GM19397 (cell line): ENCODE measurements around the gene KIF26B.
"Not testable (repeated sequence)": the region's sequence is repeated elsewhere in the genome, so short reads cannot be mapped to it uniquely, and the experiment has no call there.

Experiments used
- ATAC-seq: cut with Tn5 transposase; IDR thresholded peaks from one replicate; pipeline ENCODE4 v1.9.1; 2021; ENCODE audit warnings: mild to moderate bottlenecking, moderate library complexity; ENCODE audit not compliant: unreplicated experiment

Gene KIF26B

DNA sequence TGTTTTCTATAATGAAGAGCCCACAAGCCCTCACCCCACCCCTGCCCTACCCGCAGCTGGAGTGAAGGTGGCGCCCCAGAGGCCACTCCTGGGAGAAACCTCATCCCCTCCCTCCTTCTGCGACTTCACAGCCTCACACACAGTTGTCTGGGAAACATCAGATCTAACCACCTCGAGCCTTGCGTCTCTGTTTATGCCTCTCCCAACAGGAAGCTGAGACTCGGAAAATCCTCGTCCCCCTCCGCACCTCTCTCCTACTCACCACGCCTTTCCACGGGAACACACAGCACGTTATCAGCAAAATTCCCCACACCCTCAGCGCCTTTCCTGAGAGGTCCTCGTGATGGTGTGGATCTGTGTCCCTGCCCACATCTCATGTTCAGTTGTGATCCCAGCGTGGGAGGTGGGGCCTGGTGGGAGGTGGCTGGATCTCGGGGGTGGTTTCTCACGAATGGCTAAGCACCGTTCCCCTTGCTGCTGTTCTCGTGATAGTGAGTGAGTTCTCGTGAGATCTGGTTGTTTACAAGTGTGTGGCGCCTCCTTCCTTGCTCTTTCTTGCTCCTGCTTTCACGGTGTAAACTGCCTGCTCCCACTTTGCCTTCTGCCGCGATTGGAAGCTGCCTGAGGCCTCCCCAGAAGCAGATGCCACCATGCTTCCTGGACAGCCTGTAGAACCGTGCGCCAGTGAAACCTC is 190.6 kb downstream of the KIF26B start:
- no peak for ATAC-seq

DNA sequence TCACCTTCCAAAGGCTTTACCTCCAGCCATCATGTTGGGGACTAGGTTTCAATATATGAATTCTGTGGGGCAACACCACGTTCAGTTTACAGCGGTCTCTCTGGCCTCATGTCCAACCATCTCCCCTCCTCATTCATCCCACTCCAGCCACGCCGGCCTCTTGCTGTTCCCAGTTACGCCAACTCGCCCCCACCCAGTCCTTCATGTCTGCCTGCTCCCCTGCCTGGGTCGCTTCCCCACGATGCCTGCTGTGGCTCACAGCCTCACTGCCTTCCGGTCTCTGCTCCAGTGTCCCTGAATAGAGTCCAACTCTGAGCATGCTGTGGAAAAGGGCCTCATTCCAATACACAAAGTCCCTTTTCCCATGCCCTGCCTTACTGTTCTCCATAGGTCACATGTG is 193.8 kb downstream of the KIF26B start:
- no peak for ATAC-seq

DNA sequence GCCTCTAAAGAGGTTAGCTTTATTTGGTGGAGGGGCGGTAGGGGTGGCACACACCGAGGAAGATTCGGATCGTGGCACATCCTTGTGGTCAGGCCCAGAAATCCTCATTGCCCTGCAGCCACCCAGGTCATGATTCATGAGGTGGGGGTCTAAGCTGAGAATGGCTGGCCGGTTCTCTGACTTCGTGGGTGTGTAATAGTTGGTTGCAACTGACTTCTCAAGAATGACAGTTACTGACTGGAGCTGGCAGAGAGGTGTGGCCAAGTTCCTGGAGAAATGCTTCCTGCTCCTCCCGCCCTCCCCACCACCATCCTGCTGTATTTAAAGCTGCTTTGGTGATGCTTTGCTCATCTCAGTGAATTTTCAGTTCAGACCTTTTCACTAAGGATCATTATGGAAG is 198.6 kb downstream of the KIF26B start:
- no peak for ATAC-seq

DNA sequence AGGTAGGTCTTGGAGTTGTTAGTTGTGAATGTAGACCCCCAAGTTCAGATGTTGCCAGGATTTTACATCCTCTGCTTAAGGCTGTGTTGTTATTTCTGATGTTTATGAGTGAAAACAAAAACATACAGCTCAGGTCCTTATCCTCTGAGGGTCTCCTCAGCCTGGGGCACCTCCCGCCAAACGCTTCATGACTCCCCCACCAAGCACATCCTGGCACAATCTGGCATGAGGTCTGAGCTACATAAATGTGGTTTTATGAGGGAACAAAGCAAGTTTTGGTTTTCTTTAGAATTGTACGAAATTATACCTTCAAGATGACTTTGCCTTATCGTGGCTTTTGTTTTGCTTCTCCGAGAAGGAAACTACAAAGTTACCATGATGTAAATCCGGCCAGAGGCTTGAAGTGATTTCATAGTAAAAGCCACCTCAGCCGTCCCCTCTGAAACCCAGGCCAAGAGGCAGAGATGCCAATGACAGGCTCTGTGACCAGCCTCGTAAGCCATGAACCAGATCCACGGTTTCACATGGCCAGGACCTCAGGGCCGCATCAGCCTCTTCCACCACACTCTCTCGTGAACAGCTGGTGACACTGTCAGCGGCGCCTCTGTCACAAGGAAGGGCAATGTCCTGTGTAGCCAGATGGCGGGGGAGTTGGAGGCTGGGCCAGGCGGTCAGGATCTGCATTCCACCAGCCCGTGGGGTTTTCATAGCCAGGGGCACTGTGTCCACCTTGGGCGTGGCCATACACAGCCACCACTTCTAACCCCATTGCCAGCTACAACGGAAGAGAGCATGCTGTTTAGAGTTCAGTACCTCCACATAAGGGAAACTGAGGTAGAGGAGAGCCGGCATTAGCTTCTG is 199.4 kb downstream of the KIF26B start:
- ATAC-seq, result no peak

DNA sequence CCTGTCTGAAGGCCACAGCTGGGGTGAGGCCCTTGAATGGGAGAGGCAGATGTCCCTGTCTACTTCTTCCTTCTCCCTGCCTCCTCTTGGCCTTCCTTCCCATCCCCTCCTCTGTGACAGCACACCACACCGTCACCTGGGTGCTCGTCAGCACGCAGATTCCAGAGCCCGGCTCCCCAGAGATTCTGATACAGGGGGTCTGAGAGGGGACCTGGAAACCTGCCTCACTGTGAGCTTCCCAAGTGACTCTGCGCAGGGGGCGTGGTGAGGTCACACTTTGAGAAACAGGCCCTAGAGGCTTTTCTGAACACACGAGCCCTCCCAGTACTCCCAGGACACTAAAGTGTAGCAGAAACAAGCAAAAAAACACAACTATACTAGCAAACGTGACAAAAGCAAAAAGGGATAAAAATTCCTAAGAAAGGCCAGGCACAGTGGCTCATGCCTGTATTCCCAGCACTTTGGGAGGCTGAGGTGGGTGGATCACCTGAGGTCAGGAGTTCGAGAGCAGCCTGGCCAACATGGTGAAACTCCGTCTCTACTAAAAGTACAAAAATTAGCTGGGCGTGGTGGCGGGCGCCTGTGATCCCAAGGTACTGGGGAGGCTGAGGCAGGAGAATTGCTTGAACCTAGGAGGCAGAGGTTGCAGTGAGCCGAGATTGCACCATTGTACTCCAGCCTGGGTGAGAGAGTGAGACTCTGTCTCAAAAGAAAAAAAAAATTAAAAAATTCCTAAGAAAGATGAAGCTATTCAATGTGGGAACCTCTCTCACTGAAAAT is 201.3 kb downstream of the KIF26B start:
- ATAC-seq, result not testable (repeated sequence)

DNA sequence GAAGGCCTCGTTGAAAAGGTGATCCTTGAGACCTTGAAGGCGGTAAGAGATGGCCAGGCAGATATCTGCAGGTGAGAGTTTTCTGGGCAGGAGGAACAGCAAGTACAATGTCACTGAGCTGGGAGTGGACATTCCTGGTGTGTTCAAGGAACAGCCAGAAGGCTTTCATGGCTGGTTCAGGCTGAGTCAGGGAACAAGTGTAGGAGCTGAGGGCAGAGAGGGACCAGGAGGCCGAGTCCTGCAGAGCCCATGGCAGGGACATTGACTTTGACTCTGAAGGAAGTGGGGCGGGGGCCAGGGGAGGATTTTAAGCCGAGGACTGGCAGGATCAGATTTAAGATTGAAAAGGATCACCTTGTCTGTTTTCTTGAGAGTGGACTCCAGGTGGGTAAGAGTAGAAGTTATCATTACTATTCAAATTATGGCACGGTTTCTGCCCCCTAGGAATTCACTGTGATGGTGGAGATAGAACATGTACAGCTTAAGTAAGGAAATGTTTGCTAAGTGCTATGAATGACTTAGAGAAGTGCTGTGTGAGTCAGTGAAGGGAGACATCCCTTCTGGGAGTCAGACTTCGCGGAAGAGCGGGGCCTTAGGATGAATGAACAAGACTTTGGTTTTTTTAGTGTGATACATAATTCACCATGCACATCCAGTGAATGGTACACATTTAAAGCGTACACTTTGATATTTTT is 202.3 kb downstream of the KIF26B start:
- no peak for ATAC-seq

DNA sequence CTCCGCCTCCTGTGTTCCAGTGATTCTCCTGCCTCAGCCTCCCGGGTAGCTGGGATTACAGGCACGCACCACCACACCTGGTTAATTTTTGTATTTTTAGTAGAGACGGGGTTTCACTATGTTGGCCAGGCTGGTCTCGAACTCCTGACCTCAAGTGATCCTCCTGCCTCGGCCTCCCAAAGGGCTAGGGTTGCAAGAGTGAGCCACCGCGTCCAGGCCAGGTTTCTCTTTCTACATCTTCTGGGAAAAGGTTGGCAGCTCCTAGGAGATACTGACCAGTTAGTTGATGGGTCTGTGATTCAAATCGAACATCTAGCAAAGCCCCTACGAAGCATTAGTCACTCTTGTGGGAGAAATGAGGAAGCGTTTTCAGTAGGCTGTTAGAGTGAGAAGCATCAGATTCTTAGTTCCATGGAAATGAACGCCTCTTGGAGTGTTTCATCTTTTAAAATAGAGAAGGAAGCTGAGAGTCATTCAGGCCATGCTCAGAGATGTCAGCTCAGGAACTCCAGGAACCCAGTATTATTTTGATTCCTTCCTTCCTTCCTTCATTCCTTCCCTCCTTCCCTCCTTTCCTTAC is 204.4 kb downstream of the KIF26B start:
- ATAC-seq, result not testable (repeated sequence)

DNA sequence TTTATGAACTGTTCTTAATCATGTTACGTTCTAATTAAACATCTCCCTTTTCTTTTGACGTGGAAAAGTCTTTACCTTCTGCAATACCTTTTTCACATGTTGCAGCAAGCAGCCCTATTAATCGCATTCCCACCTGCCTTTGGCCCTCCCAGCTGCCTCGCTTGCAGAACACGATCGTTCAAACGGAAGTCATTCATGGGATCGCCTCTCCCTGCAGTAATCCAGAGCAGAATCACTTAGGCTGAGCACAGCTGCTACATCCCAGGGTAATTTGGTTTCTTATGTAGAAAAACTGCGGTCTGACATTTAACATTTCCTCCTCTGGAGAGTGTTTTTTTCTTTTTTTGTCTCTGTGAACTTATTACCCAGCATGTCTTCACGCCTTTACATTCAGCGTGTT is 206.3 kb downstream of the KIF26B start:
- ATAC-seq, result no peak

DNA sequence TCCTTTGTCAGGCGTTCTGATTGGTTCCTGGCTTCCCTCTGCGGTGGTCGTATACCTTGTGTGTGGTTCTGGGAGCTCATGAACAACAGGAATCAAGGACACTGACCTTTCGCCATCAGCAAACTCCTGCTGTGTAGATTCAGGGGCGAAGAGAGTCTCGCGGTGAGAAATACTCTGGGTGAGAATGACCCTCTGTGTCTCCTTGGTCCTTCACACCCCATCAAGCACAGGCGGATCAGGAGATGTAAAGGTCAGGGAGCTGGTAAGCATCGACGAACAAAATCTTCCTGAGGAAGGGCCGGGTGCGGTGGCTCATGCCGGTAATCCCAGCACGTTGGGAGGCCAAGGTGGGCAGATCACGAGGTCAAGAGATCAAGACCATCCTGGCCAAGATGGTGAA is 207.2 kb downstream of the KIF26B start:
- ATAC-seq, result no peak

DNA sequence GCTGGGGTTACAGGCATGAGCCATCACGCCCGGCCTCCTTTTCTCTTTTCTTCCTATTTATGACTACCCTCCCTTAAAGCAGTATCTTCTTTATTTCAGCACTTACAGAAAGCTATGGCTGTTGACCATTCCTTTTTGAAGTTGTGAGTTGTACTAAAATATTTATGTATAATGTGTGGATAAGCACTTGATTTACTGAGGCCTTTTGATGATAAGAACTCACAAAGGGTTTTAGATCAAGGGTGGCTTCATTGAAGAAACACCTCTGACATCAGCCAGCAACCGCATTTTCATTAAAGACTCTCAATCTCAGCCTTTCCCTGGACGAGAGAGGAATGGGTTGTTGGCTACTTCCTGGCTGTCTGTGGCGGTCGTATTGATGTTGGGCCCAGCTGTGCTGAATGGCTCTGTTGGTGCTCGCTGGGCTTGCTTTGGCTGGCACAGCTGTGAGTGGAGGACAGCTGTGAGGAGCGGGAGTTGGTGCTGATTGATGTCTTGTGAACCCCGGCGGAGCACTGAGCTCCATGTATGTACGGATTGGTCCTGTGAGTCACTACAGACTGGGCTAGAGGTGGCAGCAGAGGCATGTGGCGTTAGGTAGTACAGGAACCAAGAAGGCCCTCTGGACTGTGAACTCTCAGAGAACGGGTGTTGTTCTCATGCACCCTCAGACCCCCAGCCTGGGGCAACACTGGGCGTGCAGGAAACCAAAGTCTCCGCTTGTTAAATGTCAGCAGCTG is 208.8 kb downstream of the KIF26B start:
- no peak for ATAC-seq

DNA sequence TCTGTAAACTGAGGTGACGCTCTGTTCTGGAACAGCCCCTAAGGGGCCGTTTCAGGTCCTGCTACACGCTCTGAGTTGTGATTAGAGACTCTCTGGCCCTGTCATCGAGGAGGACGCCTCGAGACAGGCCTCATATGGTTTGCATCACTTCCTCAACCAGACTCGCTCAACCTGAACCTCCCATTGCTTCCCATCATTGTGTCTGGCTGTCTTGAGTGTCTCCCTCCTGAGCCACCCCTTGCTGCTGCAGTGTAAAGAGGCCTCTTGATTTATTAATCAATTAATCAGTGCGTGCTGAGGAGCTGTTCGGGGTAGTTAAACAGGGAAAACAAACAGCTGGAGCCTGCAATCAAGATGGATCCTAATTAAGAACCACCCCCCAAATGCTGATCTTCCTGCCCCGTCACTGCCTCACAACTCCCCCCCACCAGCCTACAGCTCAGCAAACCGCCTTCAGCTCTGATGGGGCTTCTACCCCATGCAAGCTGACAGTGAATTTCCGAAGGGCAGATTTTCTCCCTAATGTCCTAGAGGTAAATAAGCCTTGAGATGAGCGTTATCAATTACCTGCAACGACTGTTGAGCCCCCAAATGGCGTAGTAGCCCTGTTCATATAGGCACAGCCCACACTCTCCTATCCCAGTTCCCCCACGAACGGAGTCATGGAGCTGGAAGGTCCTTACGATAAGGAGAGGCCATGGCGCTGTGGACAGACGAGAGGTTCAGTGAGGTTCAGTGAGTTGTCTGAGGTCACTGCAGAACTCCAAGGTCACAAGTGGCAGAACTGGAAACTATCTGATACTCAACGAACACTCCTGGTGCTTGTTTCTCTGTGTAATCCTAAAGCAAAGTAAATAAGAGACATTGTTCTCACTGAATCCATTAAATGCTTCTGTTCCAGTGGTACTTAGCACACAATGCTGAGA is 210.6 kb downstream of the KIF26B start:
- no peak for ATAC-seq

DNA sequence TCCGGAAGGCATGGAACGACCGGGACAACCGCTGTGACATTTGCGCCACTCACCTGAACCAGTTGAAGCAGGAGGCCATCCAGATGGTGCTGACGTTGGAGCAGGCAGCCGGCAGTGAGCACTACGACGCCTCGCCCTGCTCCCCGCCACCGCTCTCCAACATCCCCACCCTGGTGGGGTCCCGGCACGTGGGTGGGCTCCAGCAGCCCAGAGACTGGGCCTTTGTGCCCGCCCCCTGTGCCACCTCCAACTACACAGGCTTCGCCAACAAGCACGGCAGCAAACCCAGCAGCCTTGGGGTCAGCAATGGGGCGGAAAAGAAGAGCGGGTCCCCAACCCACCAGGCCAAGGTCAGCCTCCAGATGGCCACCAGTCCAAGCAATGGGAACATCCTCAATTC is 212.1 kb downstream of the KIF26B start:
- ATAC-seq, result no peak

DNA sequence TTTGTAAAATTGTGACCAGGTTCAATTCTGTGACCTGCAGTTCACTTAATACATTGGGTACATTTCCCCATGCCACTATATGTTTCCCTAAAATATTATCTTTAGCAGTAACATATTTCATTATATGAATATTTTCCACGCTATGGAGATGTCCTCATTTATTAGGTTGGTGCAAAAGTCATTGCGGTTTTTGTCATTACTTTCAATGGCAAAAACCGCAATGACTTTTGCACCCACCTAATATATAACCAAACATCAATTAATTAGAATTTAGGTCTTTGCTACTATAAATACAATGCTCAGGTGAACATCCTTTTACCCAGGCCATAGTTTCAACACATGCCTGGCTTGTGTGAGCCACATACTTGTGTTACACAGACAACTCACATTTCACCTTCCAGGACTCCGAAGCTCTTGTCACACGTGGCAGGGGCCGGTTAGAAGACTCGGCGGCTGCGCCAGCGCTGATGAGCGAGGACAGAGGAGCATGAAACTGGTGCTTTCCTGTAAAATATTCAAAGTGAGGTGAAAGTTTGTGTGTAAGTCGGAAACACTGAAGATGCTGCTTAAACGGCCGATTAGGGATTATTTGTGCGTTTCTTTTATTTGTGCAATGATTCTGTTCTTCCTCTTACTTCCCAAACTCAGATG is 215.5 kb downstream of the KIF26B start:
- ATAC-seq, result no peak

DNA sequence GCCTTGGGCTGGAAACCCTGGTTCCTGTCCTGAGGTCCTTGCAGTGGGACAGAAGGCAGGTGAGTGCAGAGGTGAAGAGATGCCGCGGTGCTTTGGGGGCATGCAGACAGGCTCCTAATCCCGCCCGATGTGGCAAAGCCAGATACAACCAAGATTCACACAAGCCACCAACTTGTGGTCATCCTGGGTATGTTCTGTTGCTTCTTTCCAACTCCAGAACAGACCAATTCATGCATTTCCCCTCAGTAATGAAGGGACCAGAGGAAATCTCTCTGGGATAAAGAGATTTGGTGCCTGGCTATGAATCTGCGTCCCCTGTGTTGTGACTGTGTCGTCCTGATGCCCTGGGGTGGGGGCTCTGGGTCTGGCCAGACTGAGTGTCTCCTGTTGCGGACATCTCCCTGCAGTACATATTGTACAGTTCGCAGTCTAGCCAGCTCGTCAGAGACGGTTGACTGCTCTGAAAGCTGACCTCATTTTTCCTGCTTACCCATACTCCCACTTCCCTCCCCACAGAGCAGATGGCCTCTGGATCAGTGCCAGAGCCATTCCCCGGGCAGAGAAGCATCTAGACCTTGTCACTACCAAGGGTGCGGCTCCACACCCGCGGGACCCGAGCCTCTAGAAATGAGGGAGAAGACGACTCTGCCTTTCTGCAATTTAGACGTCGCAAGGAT is 216.3 kb downstream of the KIF26B start:
- no peak for ATAC-seq

DNA sequence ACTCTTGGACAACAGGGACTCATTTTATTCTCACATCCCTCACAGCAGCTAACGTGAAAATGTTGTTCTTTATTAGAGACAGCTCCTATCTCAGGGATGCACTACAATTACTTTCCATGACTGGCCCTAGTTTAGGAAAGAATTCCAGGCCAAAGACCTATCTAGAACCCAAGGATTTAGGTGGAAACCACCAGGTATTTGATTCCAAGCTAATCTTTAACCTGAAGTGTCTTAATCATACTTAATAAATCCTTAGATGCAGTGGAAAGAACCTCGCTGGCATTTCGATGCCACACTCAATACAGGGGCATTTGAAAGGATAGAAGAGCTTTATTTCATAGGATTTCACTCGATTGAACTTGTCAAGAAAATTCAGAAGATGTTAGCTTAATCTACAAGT is 218.3 kb downstream of the KIF26B start:
- ATAC-seq, result no peak

DNA sequence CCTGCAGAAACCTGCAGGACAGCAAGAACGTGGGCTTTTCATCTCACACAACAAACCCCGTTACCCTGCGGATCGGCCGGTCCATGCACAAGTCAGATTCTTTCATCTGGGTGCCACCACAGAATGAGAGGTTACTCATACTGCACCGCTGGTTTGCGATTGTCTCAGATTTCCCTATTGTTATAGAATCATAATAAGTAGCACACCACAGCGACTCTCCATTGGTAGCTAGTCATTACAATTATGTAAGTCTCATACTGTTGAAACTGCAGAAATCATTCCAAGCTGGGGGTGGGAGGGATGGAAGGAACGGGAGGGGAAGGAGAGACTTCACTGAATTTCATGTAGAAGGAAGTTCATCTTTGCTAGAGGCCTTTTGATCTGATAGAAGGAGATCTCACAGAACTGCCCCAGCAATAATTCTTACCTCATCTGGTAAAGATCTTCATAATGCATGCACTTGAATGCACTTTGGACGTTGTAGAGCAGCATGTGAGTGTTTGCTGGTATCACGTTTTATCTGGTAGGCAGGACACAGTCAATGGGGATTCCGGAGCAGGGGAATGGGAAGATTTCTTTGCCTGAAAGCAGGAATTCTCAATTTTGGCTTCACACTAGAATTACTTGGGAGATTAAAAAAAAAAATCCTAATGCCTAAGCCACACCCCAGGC is 221.1 kb downstream of the KIF26B start:
- ATAC-seq, result no peak

DNA sequence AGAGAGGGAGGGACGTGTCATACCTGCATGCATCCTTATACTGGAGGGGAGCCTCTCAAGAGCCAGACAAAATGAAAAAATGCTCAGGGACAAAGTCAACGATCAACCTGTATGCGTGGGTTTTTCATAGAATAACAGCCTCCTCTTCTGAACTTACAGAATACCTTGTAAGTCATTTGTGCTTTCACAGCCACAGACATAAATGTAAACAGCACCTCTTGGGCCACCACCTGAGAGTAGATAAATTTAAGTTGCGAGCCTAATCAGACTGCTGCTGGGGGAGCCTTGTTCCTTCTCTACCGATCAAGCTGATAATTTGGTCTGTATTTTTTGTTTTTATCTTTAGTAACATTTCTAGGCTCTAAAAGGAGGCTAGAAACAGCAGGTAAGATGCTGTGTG is 223.1 kb downstream of the KIF26B start:
- ATAC-seq, result no peak
